Erythroblast (primary cell): ENCODE data around the gene SPEM1.

Experiments
- GATA1 ChIP-seq: IDR thresholded peaks from 2 replicates; pipeline ENCODE4 v1.6.1; 2011; ENCODE audit warnings: low read depth, mild to moderate bottlenecking, control low read depth, low read length, moderate library complexity
- POLR2A ChIP-seq: IDR thresholded peaks from 2 replicates; pipeline ENCODE4 v1.6.1; 2011; ENCODE audit warnings: mild to moderate bottlenecking, low read length

- TF ChIP-seq POLR2A: no peak
- no peak for TF ChIP-seq GATA1
Measured at GRCh38 chr17:7429722-7430121, 9.6 kb downstream of the SPEM1 start.
